GM12891 (cell line): ENCODE results near the gene ALG6.

Source experiments
- POLR2A ChIP-seq: IDR thresholded peaks from 2 replicates; pipeline ENCODE4 v1.6.1; 2011; ENCODE audit warnings: low read depth, low read length, control low read depth
- POLR2AphosphoS5 ChIP-seq: IDR thresholded peaks from 2 replicates; pipeline ENCODE4 v1.6.1; 2011; ENCODE audit warnings: low read depth, low read length, control low read depth
- SPI1 ChIP-seq: IDR thresholded peaks from 2 replicates; pipeline ENCODE4 v1.6.1; 2011; ENCODE audit warnings: low read depth, low read length, control low read depth

DNA sequence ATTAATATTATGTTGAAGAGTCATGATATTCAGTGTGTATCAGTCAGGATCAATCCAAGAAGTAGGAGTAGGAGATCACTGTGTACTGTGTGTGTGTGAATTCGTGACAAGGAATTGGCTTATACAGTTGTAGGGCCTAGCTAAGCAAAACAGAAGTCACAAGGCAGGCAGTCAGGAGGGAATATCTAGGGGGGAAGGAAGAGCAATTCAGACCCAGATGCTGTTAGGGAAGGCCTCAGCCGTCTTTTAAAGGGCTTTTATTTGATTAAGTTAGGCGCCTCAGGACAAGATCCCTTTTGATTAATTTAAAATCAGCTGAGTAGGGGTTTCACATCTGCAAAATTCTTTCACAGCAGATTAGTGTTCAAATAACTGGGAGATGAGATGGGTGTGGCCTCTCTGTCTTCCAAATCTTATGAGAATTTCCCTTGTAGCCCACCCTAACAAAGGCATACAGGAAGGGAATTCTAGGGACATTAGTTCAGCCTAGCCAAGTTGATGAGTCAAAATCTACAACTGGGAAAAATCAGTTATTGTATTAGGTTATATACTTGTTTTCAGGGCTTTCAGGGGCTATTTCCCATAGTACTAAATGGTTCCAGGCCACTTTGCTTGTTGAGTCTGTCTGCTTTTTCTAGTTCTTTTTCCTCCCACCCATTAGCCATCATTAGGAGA lies 47.4 kb downstream of the ALG6 start:
- TF ChIP-seq SPI1 (no peak), POLR2A (no peak), POLR2AphosphoS5 (no peak)
